Activated B cell treated with CpG ODN at 0.5 μM for 24 hours (primary cell): Measurements from ENCODE around the gene AGPAT1. TPM values are rescaled to one million over a fixed set of nuclear protein-coding genes. Genes with fewer than 3 reads are reported as not detected.
A peak's percentile ranks its signal among the peaks of the same experiment; 100 is the strongest.
"Not testable (repeated sequence)": the region's sequence is repeated elsewhere in the genome, so short reads cannot be mapped to it uniquely, and the experiment has no call there.

Experiments
- ATAC-seq: fragments of 200-7000 bp; cut with Tn5 transposase; one replicate; pipeline ENCODE4 v1.10.0; 2021; ENCODE audit warnings: low read depth, mild to moderate bottlenecking, moderate library complexity
- CTCF ChIA-PET: fragments of 350-600 bp; sonication (Branson Sonifier 250); formaldehyde crosslinking; loops from one replicate; lab custom pipeline; 2021; ENCODE audit warnings: antibody characterized with exemption; lab: Charles Lee
- POLR2A ChIA-PET: fragments of 350-600 bp; sonication (Branson Sonifier 250); formaldehyde crosslinking; loops from one replicate; lab custom pipeline; 2021; ENCODE audit warnings: antibody characterized with exemption; lab: Charles Lee
- DNase-seq: peaks from one replicate; pipeline ENCODE4 v3.0.0; 2022
- H3K27ac Mint-ChIP-seq: one replicate; pipeline ENCODE4 v1.8.0; 2020; ENCODE audit warnings: mixed read lengths
- H3K27me3 Mint-ChIP-seq: one replicate; pipeline ENCODE4 v1.8.0; 2021; ENCODE audit warnings: mixed read lengths
- H3K36me3 Mint-ChIP-seq: one replicate; pipeline ENCODE4 v1.8.0; 2021; ENCODE audit warnings: low read depth, mixed read lengths
- H3K4me1 Mint-ChIP-seq: one replicate; pipeline ENCODE4 v1.8.0; 2021; ENCODE audit warnings: mixed read lengths
- H3K4me3 Mint-ChIP-seq: one replicate; pipeline ENCODE4 v1.8.0; 2020; ENCODE audit warnings: mild to moderate bottlenecking, mixed read lengths
- H3K9me3 Mint-ChIP-seq: one replicate; pipeline ENCODE4 v1.8.0; 2020; ENCODE audit warnings: mixed read lengths
- intact Hi-C: fragments of 100-400 bp; cut with micrococcal nuclease; formaldehyde crosslinking; loops from one replicate; pipeline ENCODE4 v1.15.1; 2024
- total RNA-seq: library from RNA; stranded (reverse); gene quantifications from 2 replicates; pipeline ENCODE4 v1.2.3, GENCODE V29; 2022
- TF ChIP-seq, protein P1 (sequence below): fragments of 200-600 bp; IDR thresholded peaks from one replicate; pipeline ENCODE4 v1.8.0; 2022; ENCODE audit warnings: antibody characterized with exemption, mild to moderate bottlenecking

The AGPAT1 gene
- total RNA-seq, 1 donor from 2014 or later: 26.4 TPM

DNA sequence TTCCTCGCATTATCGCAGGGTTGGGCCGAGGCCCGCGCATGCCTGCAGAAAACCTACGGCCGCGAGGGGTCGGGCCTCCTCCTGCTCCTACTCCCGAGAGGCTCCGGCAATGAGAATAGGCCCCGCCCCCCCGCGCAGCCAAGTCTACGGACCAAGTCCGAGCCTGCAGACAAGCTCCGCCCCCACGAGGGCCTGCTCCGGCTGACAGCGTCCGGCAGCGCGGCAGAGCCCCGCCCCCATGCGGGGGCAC is 19.7 kb upstream of the AGPAT1 start:
- intact Hi-C loops: loop anchor here (1.0 to 10.0 kb wide), 8 partner anchors 17 to 1397 kb away; partner anchors contain the start of genes ATP6V1G2, DDX39B, HSD17B8 and NFKBIL1
- peak overlapping the region; percentile 99 for H3K4me3 Mint-ChIP-seq
- TF ChIP-seq, protein P1, sequence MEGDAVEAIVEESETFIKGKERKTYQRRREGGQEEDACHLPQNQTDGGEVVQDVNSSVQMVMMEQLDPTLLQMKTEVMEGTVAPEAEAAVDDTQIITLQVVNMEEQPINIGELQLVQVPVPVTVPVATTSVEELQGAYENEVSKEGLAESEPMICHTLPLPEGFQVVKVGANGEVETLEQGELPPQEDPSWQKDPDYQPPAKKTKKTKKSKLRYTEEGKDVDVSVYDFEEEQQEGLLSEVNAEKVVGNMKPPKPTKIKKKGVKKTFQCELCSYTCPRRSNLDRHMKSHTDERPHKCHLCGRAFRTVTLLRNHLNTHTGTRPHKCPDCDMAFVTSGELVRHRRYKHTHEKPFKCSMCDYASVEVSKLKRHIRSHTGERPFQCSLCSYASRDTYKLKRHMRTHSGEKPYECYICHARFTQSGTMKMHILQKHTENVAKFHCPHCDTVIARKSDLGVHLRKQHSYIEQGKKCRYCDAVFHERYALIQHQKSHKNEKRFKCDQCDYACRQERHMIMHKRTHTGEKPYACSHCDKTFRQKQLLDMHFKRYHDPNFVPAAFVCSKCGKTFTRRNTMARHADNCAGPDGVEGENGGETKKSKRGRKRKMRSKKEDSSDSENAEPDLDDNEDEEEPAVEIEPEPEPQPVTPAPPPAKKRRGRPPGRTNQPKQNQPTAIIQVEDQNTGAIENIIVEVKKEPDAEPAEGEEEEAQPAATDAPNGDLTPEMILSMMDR: no peak
- CTCF ChIA-PET: interaction anchor here (1.2 to 2.5 kb wide), 6 partner anchors 13 to 77 kb away, joined by 3 to 11 read pairs (median 5); partner anchors contain the start of gene ATF6B
- DNase-seq (peak; percentile 99), ATAC-seq (peak; percentile 83)
- H3K4me1 Mint-ChIP-seq: peaks cover 57% of the 10 kb centered on the region
- peaks cover 1% of the 10 kb centered on the region for H3K27me3 Mint-ChIP-seq
- no peaks in the 10 kb centered on the region for H3K9me3 Mint-ChIP-seq
- H3K36me3 Mint-ChIP-seq: peaks cover 25% of the 10 kb centered on the region
- peak overlapping the region; percentile 100 for H3K27ac Mint-ChIP-seq
- POLR2A ChIA-PET: interaction anchor here (0.6 to 3.8 kb wide), 29 partner anchors 9 to 1102 kb away, joined by 3 to 69 read pairs (median 4); partner anchors contain the start of genes AGPAT1, ATF6B, CSNK2B and DXO

DNA sequence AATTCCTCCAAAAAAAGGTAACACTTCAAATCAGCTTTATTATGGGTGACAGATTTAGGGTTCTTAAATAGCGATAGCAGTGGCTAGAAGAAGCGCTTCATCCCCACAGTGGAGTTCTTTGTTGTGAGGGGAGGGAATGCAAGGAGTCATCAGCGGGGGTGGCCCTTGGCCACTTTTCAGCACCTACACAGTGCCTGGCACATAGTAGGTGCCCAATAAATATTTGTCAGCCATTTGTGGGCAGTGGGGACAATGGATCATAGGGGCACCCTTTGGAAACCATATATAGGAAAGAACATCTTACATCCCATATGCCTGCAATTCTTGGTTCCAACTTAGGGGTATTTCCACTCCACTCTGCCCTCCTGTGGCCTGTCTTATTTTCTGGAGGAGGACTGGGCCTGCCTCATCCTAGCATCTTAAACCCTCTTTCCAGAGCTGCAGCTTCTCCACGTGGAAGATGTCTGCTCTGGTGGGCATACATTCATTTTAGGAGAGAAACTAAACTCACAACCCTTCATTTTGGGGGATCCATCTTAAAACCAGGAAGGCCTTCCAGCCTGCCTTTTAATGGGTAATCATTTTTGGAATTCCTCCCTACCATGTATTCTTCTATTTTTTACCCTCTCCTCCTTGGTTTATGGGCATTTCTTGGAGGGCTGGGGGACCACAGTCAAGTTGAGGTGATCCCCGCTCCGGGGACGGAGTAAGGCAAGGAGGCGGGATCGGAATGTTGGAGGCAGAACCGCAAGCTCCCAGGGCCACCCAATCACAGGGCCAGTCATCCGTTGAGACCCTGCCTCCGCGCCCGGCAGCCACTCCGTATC is 19.2 kb upstream of the AGPAT1 start:
- no peaks in the 10 kb centered on the region for H3K9me3 Mint-ChIP-seq
- H3K27ac Mint-ChIP-seq: peak overlapping the region; percentile 91
- H3K27me3 Mint-ChIP-seq: no peaks in the 10 kb centered on the region
- intact Hi-C loops: loop anchor here (1.0 to 10.0 kb wide), 9 partner anchors 17 to 1397 kb away; partner anchors contain the start of genes ATP6V1G2, DDX39B, HLA-DMB and HSD17B8
- ChIA-PET CTCF (interaction anchor here (1.0 to 2.5 kb wide), 7 partner anchors 13 to 76 kb away, joined by 3 to 11 read pairs (median 4); partner anchors contain the start of gene ATF6B), POLR2A (interaction anchor here (0.5 to 3.8 kb wide), 28 partner anchors 8 to 1077 kb away, joined by 3 to 69 read pairs (median 4); partner anchors contain the start of genes AGPAT1, ATF6B, CSNK2B and DXO)
- peak overlapping the region; percentile 99 for H3K4me3 Mint-ChIP-seq
- ATAC-seq (no peak), DNase-seq (no peak)
- TF ChIP-seq, protein P1: no peak
- peaks cover 63% of the 10 kb centered on the region for H3K4me1 Mint-ChIP-seq
- H3K36me3 Mint-ChIP-seq: peaks cover 31% of the 10 kb centered on the region

DNA sequence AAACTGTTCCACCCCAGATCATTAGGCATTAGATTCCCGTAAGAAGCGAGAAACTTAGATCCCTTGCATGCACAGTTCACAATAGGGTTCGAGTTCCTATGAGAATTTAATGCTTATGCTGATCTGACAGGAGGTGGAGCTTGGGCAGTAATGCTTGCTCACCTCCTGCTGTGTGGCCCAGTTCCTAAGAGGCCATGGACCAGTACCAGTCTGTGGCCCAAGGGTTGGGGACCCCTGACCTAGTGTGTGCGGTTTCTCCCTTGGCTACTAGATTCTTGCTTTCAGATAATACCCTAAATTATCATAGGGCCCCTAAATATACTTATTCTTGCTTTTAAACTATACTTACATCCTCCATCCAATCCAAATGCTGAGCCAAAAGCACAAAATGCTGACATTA is 18.5 kb upstream of the AGPAT1 start:
- no peaks in the 10 kb centered on the region for H3K27me3 Mint-ChIP-seq

DNA sequence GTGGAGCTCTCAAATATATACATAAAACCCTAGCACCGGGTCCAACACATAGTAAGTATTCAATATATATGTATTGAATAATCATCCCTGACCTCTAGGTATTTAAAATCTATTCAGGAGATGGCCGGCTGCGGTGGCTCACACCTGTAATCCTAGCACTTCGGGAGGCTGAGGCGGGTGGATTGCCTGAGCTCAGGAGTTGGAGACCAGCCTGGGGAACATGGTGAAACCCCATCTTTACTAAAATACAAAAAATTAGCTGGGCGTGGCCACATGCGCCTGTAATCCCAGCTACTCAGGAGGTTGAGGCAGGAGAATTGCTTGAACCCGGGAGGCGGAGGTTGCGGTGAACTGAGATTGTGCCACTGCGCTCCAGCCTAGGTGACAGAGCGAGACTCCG is 17.2 kb upstream of the AGPAT1 start:
- H3K27me3 Mint-ChIP-seq, DNase-seq, ATAC-seq, H3K9me3 Mint-ChIP-seq: not testable (repeated sequence)
- peak overlapping the region; percentile 96 for H3K27ac Mint-ChIP-seq
- ChIA-PET POLR2A (interaction anchor here (0.6 to 5.2 kb wide), 18 partner anchors 10 to 1078 kb away, joined by 3 to 102 read pairs (median 5); partner anchors contain the start of genes AGPAT1, ATF6B, DDX39B and DXO), CTCF (interaction anchor here (0.8 to 1.0 kb wide), 4 partner anchors 38 to 661 kb away, joined by 3 to 5 read pairs (median 4); partner anchors contain the start of genes PSMB9 and TAP1)
- H3K4me3 Mint-ChIP-seq: peak overlapping the region; percentile 91
- H3K36me3 Mint-ChIP-seq: peaks cover 43% of the 10 kb centered on the region
- intact Hi-C loops: loop anchor here (5.0 to 10.0 kb wide), 2 partner anchors 648 to 749 kb away; partner anchors contain the start of genes ATP6V1G2, DDX39B, HLA-DMB and NFKBIL1
- peaks cover 75% of the 10 kb centered on the region for H3K4me1 Mint-ChIP-seq

More for the DNA sequence above, 18.5 kb upstream of the AGPAT1 start:
- no peaks in the 10 kb centered on the region for H3K9me3 Mint-ChIP-seq
- intact Hi-C loops: loop anchor here (2.0 to 10.0 kb wide), 3 partner anchors 650 to 776 kb away; partner anchors contain the start of genes ATP6V1G2, DDX39B, HLA-DMB and NFKBIL1
- CTCF ChIA-PET: interaction anchor here (1.0 to 2.5 kb wide), 3 partner anchors 16 to 76 kb away, joined by 3 to 11 read pairs (median 6); no protein-coding TSS in a partner anchor
- ATAC-seq (no peak), DNase-seq (no peak)
- peak overlapping the region; percentile 71 for H3K4me3 Mint-ChIP-seq
- peaks cover 63% of the 10 kb centered on the region for H3K4me1 Mint-ChIP-seq
- TF ChIP-seq, protein P1: no peak
- POLR2A ChIA-PET: interaction anchor here (0.5 to 3.8 kb wide), 6 partner anchors 16 to 1077 kb away, joined by 3 to 69 read pairs (median 6); partner anchors contain the start of genes AGPAT1, RNF5, RPS18 and VPS52
- H3K27ac Mint-ChIP-seq: peak overlapping the region; percentile 91
- peaks cover 31% of the 10 kb centered on the region for H3K36me3 Mint-ChIP-seq

DNA sequence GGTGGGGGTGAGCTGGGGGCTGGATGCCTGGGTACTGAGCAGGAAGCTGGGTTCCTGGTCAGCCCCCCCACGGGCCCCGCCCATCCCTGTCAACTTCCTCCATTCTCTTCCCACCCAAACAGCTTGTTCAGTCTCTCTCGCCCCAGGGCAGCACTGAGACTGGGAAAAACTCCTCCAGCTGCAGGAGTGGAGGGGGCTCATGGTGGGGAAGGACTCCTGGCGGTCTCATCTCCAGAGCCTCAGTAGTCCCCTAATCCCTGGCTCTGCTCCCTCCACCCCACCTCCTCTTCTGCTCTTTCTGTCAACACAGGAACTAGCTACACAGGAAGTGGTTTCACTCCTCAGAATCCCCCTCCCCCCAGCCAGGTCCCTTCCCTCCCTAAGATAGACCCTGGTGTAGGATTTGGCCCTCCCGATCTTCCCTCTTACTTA is 16.7 kb upstream of the AGPAT1 start, which contains the start of gene GPSM3:
Gene GPSM3, minus strand, starts transcription at position 36 of the 432 bp plus-strand sequence. CDS start 130 bp downstream, outside the sequence.
- peaks cover 47% of the 10 kb centered on the region for H3K36me3 Mint-ChIP-seq
- TF ChIP-seq, protein P1: no peak
- POLR2A ChIA-PET: interaction anchor here (0.5 to 5.2 kb wide), 21 partner anchors 10 to 1125 kb away, joined by 3 to 102 read pairs (median 4); partner anchors contain the start of genes AGPAT1, ATF6B, DDX39B and DXO
- H3K9me3 Mint-ChIP-seq: no peaks in the 10 kb centered on the region
- H3K27ac Mint-ChIP-seq: peak within 1 kb of the TSS; percentile 96
- peak; percentile 59 for DNase-seq
- peaks cover 80% of the 10 kb centered on the region for H3K4me1 Mint-ChIP-seq
- H3K4me3 Mint-ChIP-seq: peak within 1 kb of the TSS; percentile 91
- CTCF ChIA-PET: interaction anchor here (0.8 to 1.0 kb wide), 4 partner anchors 38 to 661 kb away, joined by 3 to 5 read pairs (median 4); partner anchors contain the start of genes PSMB9 and TAP1
- H3K27me3 Mint-ChIP-seq: no peaks in the 10 kb centered on the region
- intact Hi-C loops: loop anchor here (5.0 to 10.0 kb wide), 2 partner anchors 648 to 750 kb away; partner anchors contain the start of genes ATP6V1G2, DDX39B, HLA-DMB and NFKBIL1
- no peak for ATAC-seq
